A549 (cell line): ENCODE measurements around the gene SURF1. TPM values are rescaled to one million over a fixed set of nuclear protein-coding genes. Genes with fewer than 3 reads are reported as not detected.

Experiments used
- ATAC-seq, 2 experiments: fragments of 200-7000 bp in 1 of 2; fragments of >200 bp in 1 of 2; cut with Nextera tagmentation in 1 of 2; cut with Tn5 transposase in 1 of 2; 3 replicates each; pipeline versions ENCODE4 v1.8.0 to v1.9.1; 2018 to 2020; ENCODE audit warnings: mild to moderate bottlenecking in 1 of 2, moderate library complexity in 1 of 2
- CTCF ChIA-PET: fragments of 300-600 bp; sonication (Branson Sonifier 250); formaldehyde crosslinking; extraction: SDS; loops from one replicate; lab custom pipeline; 2021; ENCODE audit warnings: antibody characterized with exemption, inconsistent platforms; lab: Yijun Ruan, JAX
- POLR2A ChIA-PET: fragments of 350-600 bp; formaldehyde crosslinking; extraction: SDS; loops from one replicate; lab custom pipeline; 2021; ENCODE audit warnings: antibody characterized with exemption, inconsistent platforms; lab: Yijun Ruan, JAX
- DNase-seq, 2 experiments: peaks; one replicate each; pipeline versions ENCODE4 v3.0.0 to v3.0.0-alpha.2; 2011 to 2016; ENCODE audit warnings: low read depth in 1 of 2, low spot score in 1 of 2
- FAIRE-seq: peaks from 2 replicates; lab custom pipeline; 2011; peaks lifted over from hg19 to GRCh38; lab: Jason Lieb, UNC
- H3K27ac ChIP-seq, 2 experiments: fragments of >200 bp; sonication (Bioruptor Twin); formaldehyde crosslinking; 3 replicates each; pipeline ENCODE4 v1.5.1; 2016 to 2017
- H3K4me1 ChIP-seq: fragments of >200 bp; sonication (Bioruptor Twin); formaldehyde crosslinking; 3 replicates; pipeline ENCODE4 v1.6.1; 2016
- H3K4me2 ChIP-seq: fragments of >200 bp; sonication (Bioruptor Twin); formaldehyde crosslinking; 3 replicates; pipeline ENCODE4 v1.6.1; 2016
- H3K4me3 ChIP-seq: fragments of >200 bp; sonication (Bioruptor Twin); formaldehyde crosslinking; 3 replicates; pipeline ENCODE4 v1.5.1; 2016
- H3K9me3 ChIP-seq: fragments of >200 bp; sonication (Bioruptor Twin); formaldehyde crosslinking; 3 replicates; pipeline ENCODE4 v1.6.1; 2016
- CBX8 ChIP-seq: fragments of 200-600 bp; sonication (generic); IDR thresholded peaks from 2 replicates; pipeline ENCODE4 v1.6.1; 2016
- EHF ChIP-seq: fragments of 250-450 bp; sonication (Bioruptor Pico); IDR thresholded peaks from 2 replicates; pipeline ENCODE4 v1.5.0; 2020; ENCODE audit warnings: mild to moderate bottlenecking
- EP300 ChIP-seq, 2 experiments: fragments of >200 bp; sonication (Bioruptor Twin); formaldehyde crosslinking; IDR thresholded peaks; 2 replicates in 1 of 2; 3 replicates in 1 of 2; pipeline ENCODE4 v1.6.1; 2016 to 2017
- FOSB ChIP-seq: fragments of 250-450 bp; sonication (Bioruptor Pico); IDR thresholded peaks from 2 replicates; pipeline ENCODE4 v1.5.0; 2020; ENCODE audit warnings: mild to moderate bottlenecking, moderate library complexity
- HDAC2 ChIP-seq: fragments of 200-600 bp; sonication (generic); IDR thresholded peaks from 2 replicates; pipeline ENCODE4 v1.6.1; 2016
- HEYL ChIP-seq: fragments of 250-450 bp; sonication (Bioruptor Pico); IDR thresholded peaks from 2 replicates; pipeline ENCODE4 v1.8.0; 2021; ENCODE audit warnings: mild to moderate bottlenecking, moderate library complexity
- HOXA7 ChIP-seq: fragments of 250-450 bp; sonication (Bioruptor Pico); IDR thresholded peaks from 2 replicates; pipeline ENCODE4 v1.5.0; 2020; ENCODE audit warnings: mild to moderate bottlenecking, moderate library complexity
- HOXB13 ChIP-seq: fragments of 250-450 bp; sonication (Bioruptor Pico); IDR thresholded peaks from 2 replicates; pipeline ENCODE4 v1.5.0; 2020; ENCODE audit warnings: low read depth, mild to moderate bottlenecking, moderate library complexity
- KDM1A ChIP-seq: fragments of 200-600 bp; sonication (generic); IDR thresholded peaks from 2 replicates; pipeline ENCODE4 v1.6.1; 2016; ENCODE audit warnings: low read depth, mild to moderate bottlenecking
- KDM5A ChIP-seq: fragments of 200-600 bp; sonication (generic); IDR thresholded peaks from 2 replicates; pipeline ENCODE4 v1.6.1; 2016; ENCODE audit warnings: antibody characterized with exemption, mild to moderate bottlenecking
- MAZ ChIP-seq: fragments of 150-350 bp; IDR thresholded peaks from 2 replicates; pipeline ENCODE4 v1.6.1; 2014; ENCODE audit warnings: antibody characterized with exemption, low read depth, low read length, borderline replicate concordance
- NPAS2 ChIP-seq: fragments of 250-450 bp; sonication (Bioruptor Pico); IDR thresholded peaks from 2 replicates; pipeline ENCODE4 v1.8.0; 2022; ENCODE audit warnings: mild to moderate bottlenecking, moderate library complexity, borderline replicate concordance
- RAD21 ChIP-seq, 2 experiments: fragments of >200 bp in 1 of 2; sonication (Bioruptor Twin) in 1 of 2; formaldehyde crosslinking in 1 of 2; IDR thresholded peaks in 1 of 2; conservative IDR thresholded peaks in 1 of 2; 2 replicates in 1 of 2; 3 replicates in 1 of 2; pipeline ENCODE4 v1.6.1; 2012 to 2018; ENCODE audit warnings: inconsistent platforms in 1 of 2
- RFX5 ChIP-seq: fragments of 450-650 bp; IDR thresholded peaks from 2 replicates; pipeline ENCODE4 v1.7.1; 2014; ENCODE audit warnings: antibody characterized with exemption, mild to moderate bottlenecking, moderate library complexity
- RNF2 ChIP-seq: fragments of 200-600 bp; sonication (generic); IDR thresholded peaks from 2 replicates; pipeline ENCODE4 v1.6.1; 2016; ENCODE audit warnings: low read depth, mild to moderate bottlenecking, antibody characterized with exemption, moderate library complexity, borderline replicate concordance
- SREBF2 ChIP-seq: fragments of 450-650 bp; IDR thresholded peaks from 2 replicates; pipeline ENCODE4 v1.6.1; 2014; ENCODE audit warnings: mild to moderate bottlenecking, moderate library complexity
- TP53 ChIP-seq: fragments of 250-450 bp; sonication (Bioruptor Pico); IDR thresholded peaks from 2 replicates; pipeline ENCODE4 v1.5.0; 2021; ENCODE audit warnings: mild to moderate bottlenecking, moderate library complexity
- ZC3H11A ChIP-seq: fragments of 450-650 bp; IDR thresholded peaks from 2 replicates; pipeline ENCODE4 v1.6.1; 2014; ENCODE audit warnings: antibody characterized with exemption, mild to moderate bottlenecking
- ZFP36 ChIP-seq: fragments of 450-650 bp; IDR thresholded peaks from 2 replicates; pipeline ENCODE4 v1.6.1; 2014; ENCODE audit warnings: borderline replicate concordance; ENCODE audit not compliant: partially characterized antibody
- ZSCAN20 ChIP-seq: fragments of 250-450 bp; sonication (Bioruptor Pico); IDR thresholded peaks from 2 replicates; pipeline ENCODE4 v1.8.0; 2022; ENCODE audit warnings: mild to moderate bottlenecking, moderate library complexity
- WGBS: methylation state at CpG from one replicate; pipeline ENCODE4 v1.1.6; 2017; ENCODE audit errors: missing lambda C conversion rate; 5-methylcytosine and 5-hydroxymethylcytosine counted together
- polyA plus RNA-seq, 4 experiments: library from polyadenylated mRNA; depleted of rRNA in 3 of 4; stranded (reverse); fragments of >200 nt; fragmentation: RNase III in 1 of 4; extraction: RNeasy Plus Mini Kit Qiagen cat#74134 plus additional on column Dnase treatment in 1 of 4; gene quantifications; 2 replicates in 3 of 4; 3 replicates in 1 of 4; pipeline ENCODE4 v1.2.3, GENCODE V29; 2011 to 2017
- TF ChIP-seq, protein P1 (sequence below): IDR thresholded peaks from 2 replicates; pipeline ENCODE4 v1.6.1; 2012; ENCODE audit warnings: low read depth, borderline replicate concordance

SURF1 gene
- polyA plus RNA-seq, 2 of the 4 experiments (the other 2 are of a cell fraction), result 28.6 to 47.5 TPM

DNA sequence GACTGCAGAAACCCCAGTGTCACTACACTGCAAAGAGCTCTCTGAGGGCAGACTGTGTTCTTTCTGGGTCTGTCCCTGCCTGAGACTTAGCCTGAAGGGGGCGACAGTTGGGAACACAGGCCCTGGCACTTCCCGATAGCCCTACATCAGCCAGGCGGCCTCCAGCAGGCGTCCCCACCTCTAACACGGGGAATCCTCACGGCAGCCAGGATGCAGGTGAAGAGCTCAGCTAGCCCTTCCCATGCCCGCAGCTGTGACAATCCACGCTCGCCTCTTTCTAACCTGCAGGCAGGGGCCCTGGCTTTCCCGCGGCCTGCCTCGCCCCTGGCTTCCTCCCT, 14.2 kb downstream of the SURF1 start:
- Histone ChIP-seq H3K9me3 (no peaks in the 10 kb centered on the region), H3K4me2 (no peak overlapping the region)
- DNase-seq, result no peak
- peak; percentile 40 to 67; a peak in 4 of 6 replicates for ATAC-seq
- TF ChIP-seq ZSCAN20 (CRISPR knock-in tag) (no peak), HOXA7 (CRISPR knock-in tag) (no peak), KDM1A (no peak), FOSB (CRISPR knock-in tag) (no peak), SREBF2 (no peak), EP300 (IDR thresholded peaks at IDR 0.05) (no peak), HEYL (CRISPR knock-in tag) (no peak), TP53 (CRISPR knock-in tag) (no peak), RFX5 (no peak), NPAS2 (CRISPR knock-in tag) (no peak), HOXB13 (CRISPR knock-in tag) (no peak), RNF2 (no peak), KDM5A (no peak), CBX8 (no peak), ZC3H11A (no peak), MAZ (no peak)
- TF ChIP-seq, protein P1, sequence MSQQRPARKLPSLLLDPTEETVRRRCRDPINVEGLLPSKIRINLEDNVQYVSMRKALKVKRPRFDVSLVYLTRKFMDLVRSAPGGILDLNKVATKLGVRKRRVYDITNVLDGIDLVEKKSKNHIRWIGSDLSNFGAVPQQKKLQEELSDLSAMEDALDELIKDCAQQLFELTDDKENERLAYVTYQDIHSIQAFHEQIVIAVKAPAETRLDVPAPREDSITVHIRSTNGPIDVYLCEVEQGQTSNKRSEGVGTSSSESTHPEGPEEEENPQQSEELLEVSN, result no peak
- TF ChIP-seq, all 56 proteins: peak for 0
- Histone ChIP-seq H3K4me3 (no peak overlapping the region), H3K27ac (no peak overlapping the region), H3K4me1 (peaks cover 7% of the 10 kb centered on the region)
- CTCF ChIA-PET, result interaction anchor here (0.6 to 6.2 kb wide), 14 partner anchors 9 to 161 kb away, joined by 3 to 59 read pairs (median 6); partner anchors contain the start of genes SURF1 and SURF2
- POLR2A ChIA-PET, result interaction anchor here (0.8 kb wide), 1 partner anchor 15 kb away, joined by 3 read pairs; the partner anchor contains the start of genes SURF1 and SURF2
- FAIRE-seq, result no peak
- 92% methylated on average over 11 of the region's 12 CpGs for WGBS

DNA sequence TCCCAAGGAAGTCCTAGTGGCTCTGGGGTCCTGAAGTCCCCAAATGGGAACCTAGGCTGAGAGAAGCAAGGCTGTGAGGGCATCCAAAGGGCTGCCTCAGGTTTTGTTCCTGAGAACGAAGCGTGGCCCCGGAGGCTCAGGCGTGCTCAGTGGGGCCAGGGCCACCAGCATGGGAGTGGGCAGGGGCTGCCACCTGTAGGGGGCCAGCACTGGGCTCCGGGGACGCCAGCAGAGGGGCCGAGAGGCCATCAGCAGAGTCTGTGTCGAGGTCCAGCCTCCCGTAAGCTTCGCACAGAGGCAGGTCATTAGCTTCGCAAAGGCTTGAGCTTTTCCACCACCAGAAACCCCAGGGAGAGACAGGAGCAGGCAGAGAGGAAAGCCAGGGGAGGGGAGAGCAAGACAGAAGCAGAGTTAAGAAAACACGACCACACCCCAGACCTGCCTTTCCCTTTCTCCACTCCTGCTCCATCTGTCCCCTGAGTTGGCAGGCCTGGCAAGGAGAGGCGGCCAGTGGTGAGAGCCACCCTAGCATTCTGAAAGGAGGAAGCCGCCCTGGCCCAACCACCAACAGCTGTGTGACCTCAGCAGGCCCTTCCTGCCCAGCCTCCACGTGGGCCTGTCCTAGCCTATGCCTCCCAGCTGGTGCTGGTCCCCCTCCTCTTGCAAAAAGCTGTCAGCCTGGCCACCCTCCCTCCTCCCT, 14.8 kb downstream of the SURF1 start:
- TF ChIP-seq RAD21 (conservative IDR thresholded peaks at IDR 0.05 in 1 of 2, IDR thresholded peaks at IDR 0.05 in 1 of 2), result no peak
- TF ChIP-seq ZFP36, result no peak
- TF ChIP-seq HDAC2, result no peak
- no peak for TF ChIP-seq EHF (CRISPR knock-in tag)
- no peak for TF ChIP-seq SREBF2
- TF ChIP-seq FOSB (CRISPR knock-in tag), result no peak
- TF ChIP-seq, all 56 proteins: peak for 0
- ChIA-PET CTCF (interaction anchor here (0.6 to 6.2 kb wide), 14 partner anchors 9 to 161 kb away, joined by 3 to 59 read pairs (median 6); partner anchors contain the start of genes SURF1 and SURF2), POLR2A (interaction anchor here (0.8 kb wide), 1 partner anchor 15 kb away, joined by 3 read pairs; the partner anchor contains the start of genes SURF1 and SURF2)
- 96% methylated on average over 15 of the region's 15 CpGs for WGBS
- H3K9me3 ChIP-seq, result no peaks in the 10 kb centered on the region
- H3K4me3 ChIP-seq, result no peak overlapping the region
- peaks cover 7% of the 10 kb centered on the region for H3K4me1 ChIP-seq
- ATAC-seq (peak in 1 of 2 experiments; percentile 7; a peak in 2 of 6 replicates), FAIRE-seq (no peak), DNase-seq (no peak)
- H3K27ac ChIP-seq, result no peak overlapping the region
- no peak overlapping the region for H3K4me2 ChIP-seq

DNA sequence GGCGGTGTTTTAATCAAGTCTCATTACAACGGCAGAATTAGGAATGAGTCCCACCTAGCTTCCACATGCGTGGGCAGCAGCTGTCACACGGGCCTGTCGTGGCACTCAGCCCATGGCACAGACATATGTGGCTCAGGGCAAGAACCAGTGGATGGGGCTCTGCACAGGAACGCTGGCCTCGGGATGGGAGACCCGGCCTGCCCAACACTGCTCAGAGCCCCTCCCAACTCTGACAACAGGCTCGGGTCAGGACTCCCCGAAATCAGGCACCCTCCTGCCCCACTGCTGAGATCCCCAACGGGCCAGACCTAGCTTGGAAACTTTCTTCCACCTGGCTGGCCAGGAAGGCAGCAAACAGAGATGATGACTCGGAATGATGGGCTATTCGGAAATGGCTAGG, 15.4 kb downstream of the SURF1 start:
- H3K4me2 ChIP-seq, result no peak overlapping the region
- DNase-seq (no peak), ATAC-seq (no peak)
- POLR2A ChIA-PET, result no interaction called here
- no peak for TF ChIP-seq HDAC2
- TF ChIP-seq, all 56 proteins: peak for 0
- WGBS, result 89% methylated on average over 13 of the region's 13 CpGs
- Histone ChIP-seq H3K4me1 (peaks cover 5% of the 10 kb centered on the region; the same call in 2 of the 3 replicates), H3K27ac (no peak overlapping the region), H3K9me3 (no peaks in the 10 kb centered on the region), H3K4me3 (no peak overlapping the region)
- FAIRE-seq, result no peak
- CTCF ChIA-PET, result interaction anchor here (0.9 to 6.2 kb wide), 8 partner anchors 11 to 160 kb away, joined by 3 to 59 read pairs (median 6); partner anchors contain the start of genes SURF1 and SURF2
